WI38 (cell line): ENCODE measurements around the gene S100A4.

ENCODE experiments used
- H3K4me3 ChIP-seq: 2 replicates; pipeline ENCODE4 v1.5.1; 2011; ENCODE audit warnings: low read depth, mild to moderate bottlenecking, control low read depth, low read length
- CTCF ChIP-seq: IDR thresholded peaks from 2 replicates; pipeline ENCODE4 v1.5.1; 2012; ENCODE audit warnings: low read depth, mild to moderate bottlenecking, control low read depth, low read length

S100A4 gene

DNA sequence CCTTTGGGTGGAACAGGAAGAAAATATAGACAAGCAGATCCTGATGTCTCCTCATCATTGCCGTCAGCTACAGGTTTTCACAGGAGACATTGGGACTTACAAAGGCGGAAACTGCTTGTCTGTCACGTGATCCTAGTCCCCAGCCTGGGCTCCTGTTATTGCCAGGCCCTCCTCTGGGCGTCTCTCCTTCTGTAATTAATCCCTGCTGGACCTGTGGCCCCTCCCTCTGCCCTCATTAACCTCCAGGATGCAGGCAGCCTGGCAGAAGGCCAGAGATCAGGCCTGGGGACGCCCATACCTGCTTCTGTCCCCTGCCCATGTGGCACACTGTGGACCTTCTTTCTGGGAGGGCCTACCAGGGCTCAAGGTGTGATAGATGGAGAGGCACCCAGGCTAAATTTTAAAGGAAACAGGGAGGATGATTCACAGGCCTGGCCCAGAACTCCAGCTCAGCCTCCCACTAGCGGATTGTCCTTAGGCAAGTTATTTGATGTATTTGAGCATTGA lies 7.2 kb downstream of the S100A4 start:
- TF ChIP-seq CTCF = no peak
- no peak overlapping the region for H3K4me3 ChIP-seq

DNA sequence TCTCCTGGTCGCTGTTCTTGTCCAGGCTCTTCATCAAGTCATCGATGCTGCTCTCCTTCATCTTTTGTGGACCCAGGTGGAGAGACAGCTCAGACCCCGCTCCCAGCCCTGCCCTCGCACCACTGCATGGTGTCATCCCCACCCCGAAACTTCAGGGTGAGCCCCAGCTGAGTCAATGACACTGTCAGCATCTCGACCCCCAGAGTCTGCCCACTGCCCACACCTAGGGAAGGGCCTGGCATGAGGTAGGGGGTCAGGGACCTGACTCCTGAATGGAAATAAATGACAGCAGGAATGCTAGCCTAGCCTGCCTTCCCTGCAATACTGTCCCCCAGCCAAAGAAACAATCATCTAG lies 8.3 kb downstream of the S100A4 start:
- TF ChIP-seq CTCF = no peak
- no peak overlapping the region for H3K4me3 ChIP-seq

DNA sequence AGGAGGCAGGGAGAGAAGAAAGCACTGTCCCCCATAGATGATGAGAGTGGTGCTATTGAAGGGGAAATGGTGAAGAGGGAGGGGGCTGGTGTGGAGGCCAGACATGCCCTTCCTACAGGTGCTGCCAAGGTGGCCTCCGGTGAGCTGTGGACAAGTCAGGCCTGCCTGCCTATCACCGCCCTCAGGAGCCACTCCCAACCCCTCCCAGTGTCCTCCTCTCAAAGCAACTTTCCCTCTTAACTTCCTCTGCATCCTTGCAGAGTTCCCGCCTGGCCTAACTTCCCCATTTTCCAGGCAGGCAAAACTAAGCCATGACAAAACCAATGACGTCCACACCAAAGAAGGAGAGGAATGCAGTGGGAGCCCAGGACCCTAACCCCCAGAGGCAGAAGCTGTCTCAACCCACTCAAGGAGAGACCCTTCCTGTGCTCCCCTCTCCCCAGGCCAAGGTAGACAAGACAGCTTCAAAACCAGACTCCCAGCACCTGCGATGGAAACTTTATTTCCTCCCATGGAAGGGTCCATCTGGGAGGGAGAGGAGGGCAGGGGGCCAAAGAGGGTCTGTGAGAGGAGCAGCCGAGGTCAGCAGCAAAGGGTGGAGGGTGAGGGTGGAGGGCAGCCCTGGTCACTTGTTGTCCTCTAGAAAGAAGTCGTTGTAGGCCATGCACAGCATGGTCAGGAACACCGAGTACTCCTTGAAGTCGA lies 8.8 kb downstream of the S100A4 start:
- H3K4me3 ChIP-seq = peak overlapping the region; percentile 99
- no peak for TF ChIP-seq CTCF

DNA sequence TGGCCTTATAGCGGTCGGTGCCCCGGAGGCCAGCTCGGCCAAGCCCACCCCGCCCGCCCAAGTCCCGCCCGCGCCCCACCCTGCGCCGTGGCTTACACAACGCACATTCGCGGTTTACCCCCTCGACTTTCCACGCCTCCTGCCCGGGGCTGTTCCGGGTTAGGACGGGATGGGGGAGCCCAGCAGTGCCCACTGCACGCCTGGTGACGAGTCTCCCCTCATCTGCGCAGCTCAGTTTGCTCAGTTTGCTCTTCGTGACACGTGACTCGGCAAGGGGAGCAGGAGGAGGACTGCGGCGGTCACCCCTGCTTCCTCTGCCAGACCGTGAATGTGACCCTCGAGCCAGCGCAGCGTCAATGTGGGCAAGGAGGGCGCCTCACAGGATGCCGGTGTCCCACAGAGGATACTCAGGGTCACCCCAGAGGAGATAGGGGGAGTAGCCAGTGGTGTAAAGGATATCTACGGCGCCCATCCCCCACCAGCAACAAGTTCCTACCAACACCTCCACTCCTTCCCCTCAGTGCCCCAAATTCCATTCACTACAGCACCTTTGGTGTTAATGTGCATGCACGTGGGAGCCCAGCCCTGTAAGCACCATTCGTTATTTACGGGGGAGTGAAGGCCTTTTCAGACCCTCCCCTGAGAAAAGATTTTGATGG lies 9.5 kb downstream of the S100A4 start:
- peak overlapping the region; percentile 99 for H3K4me3 ChIP-seq
- no peak for TF ChIP-seq CTCF

DNA sequence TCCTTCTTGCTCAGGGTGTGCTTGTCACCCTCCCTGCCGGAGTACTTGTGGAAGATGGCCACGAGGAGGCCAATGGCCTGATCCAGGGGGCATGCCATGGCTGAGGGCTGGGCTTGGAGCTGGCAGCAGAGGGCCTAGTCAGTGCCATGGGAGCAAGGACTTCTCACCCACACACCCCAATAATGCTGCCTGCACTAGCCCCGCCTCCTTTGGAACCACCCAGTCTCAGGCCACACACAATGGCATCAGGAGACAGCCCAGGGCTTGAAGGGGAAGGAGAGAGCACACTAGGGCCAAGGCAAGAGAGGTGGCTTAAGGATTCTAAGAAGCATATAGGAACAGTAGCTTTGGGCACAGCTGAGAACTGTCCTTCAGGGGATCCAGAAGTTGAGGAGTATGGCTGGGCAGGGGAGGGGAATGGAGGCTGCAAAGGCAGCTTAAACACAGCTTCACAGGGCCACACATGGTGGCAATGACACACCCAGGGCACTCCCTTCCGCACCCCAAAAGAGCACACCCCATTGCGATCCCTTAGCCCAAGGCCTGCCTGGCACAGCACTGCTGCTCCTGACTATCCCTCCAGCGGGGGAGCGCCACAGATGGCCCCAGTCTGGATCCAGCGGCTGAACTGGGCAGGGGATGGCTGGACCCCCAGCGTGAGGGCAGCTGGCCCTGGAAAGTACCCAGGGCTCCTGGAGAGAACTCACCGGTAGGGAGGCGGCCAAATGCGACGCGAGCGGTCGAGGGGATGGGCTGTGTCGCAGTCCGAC lies 10.2 kb downstream of the S100A4 start, which contains the start of gene S100A6:
Gene S100A6, minus strand, starts transcription at position 750 of the 770 bp plus-strand sequence. Its CDS starts 652 bp downstream, at position 98.
- H3K4me3 ChIP-seq = peak within 1 kb of the TSS; percentile 99

DNA sequence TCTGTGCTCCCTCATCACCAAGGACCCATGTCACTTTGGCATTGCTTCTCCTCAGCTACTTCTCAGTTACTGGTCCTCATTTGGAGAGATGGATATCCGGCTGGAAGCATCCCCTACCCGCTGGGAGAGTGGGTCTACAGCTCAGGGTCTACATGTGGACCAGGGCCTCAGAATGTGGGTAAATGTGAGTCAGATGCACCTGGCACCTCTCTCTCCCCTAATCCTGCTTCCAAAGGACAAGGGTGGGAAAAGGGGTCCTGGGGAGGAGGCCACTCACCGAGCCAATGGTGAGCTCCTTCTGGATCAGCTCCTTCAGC lies 10.7 kb downstream of the S100A4 start:
- H3K4me3 ChIP-seq = peak overlapping the region; percentile 99
- no peak for TF ChIP-seq CTCF

More for the DNA sequence above, 10.2 kb downstream of the S100A4 start, which contains the start of gene S100A6:
- TF ChIP-seq CTCF = no peak
